ENCODE measurements around the gene CA4. TPM values are rescaled to one million over a fixed set of nuclear protein-coding genes. Genes with fewer than 3 reads are reported as not detected.

The CA4 gene
- total and polyA plus RNA-seq, 4 donors: 0.14 to 0.67 (median 0.44) TPM

DNA sequence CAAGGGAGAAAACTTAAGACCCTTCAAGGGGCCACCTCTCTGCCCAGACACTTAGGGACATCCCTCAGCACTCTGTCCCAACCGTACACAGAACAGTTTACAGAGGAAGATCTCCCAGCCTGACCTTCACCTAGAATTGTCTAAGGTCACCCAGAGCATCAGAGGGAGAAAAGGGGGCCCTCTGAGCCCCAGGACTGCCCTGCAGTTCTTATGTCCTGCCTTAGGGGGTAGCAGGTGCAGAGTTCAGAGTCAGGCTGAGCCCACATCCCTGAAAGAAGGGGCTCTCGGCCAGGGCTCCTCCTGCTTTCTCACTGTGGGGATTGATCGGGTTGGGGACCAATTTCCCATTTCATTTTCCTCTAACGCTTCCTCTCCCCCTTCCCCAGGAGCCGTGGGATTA is 15.4 kb downstream of the CA4 start:
- Histone ChIP-seq H3K4me1 (ENCODE audit: control insufficient read depth in 4 of 4, insufficient read depth in 4 of 4, low read length in 3 of 4) (peaks cover 0 to 10% (median 7%) of the 10 kb centered on the region in 4 donors), H3K4me3 (ENCODE audit: low read depth in 1 of 3, low read length in 3 of 3) (no peak overlapping the region), H3K27me3 (ENCODE audit: control insufficient read depth in 4 of 4, insufficient read depth in 4 of 4, low read length in 3 of 4) (no peaks in the 10 kb centered on the region), H3K36me3 (ENCODE audit: control insufficient read depth in 4 of 4, insufficient read depth in 3 of 4, low read depth in 1 of 4, low read length in 3 of 4) (no peaks in the 10 kb centered on the region), H3K9me3 (ENCODE audit: control insufficient read depth in 4 of 4, low read length in 3 of 4) (no peaks in the 10 kb centered on the region), H3K27ac (ENCODE audit: low read depth in 1 of 2, low read length in 2 of 2) (no peak overlapping the region), H3K9ac (ENCODE audit: low read depth in 1 of 2, low read length in 2 of 2) (no peak overlapping the region)
- WGBS: 75% methylated on average over 5 of the region's 5 CpGs
- no peak for DNase-seq (ENCODE audit: low spot score)
- TF ChIP-seq MAX (IDR thresholded peaks at IDR 0.05) (no peak), SP1 (IDR thresholded peaks at IDR 0.05) (no peak), FOXA2 (IDR thresholded peaks at IDR 0.05) (no peak), ATF3 (IDR thresholded peaks at IDR 0.05) (no peak), FOXA1 (IDR thresholded peaks at IDR 0.05) (no peak), HNF4G (IDR thresholded peaks at IDR 0.05) (no peak), NR2F2 (IDR thresholded peaks at IDR 0.05) (no peak), REST (IDR thresholded peaks at IDR 0.05) (no peak), EGR1 (IDR thresholded peaks at IDR 0.05; ENCODE audit: low read depth in 2 of 2) (no peak), HNF4A (conservative IDR thresholded peaks at IDR 0.05) (no peak), JUND (IDR thresholded peaks at IDR 0.05) (no peak), RXRA (IDR thresholded peaks at IDR 0.05) (no peak), ZBTB33 (IDR thresholded peaks at IDR 0.05) (no peak), GABPA (IDR thresholded peaks at IDR 0.05 in 1 of 2, conservative IDR thresholded peaks at IDR 0.05 in 1 of 2) (no peak), CTCF (IDR thresholded peaks at IDR 0.05; ENCODE audit: low read depth, low read length, missing input control) (no peak), YY1 (IDR thresholded peaks at IDR 0.05) (no peak), TAF1 (conservative IDR thresholded peaks at IDR 0.05) (no peak), RAD21 (IDR thresholded peaks at IDR 0.05) (no peak)

Measured in liver (tissue), 9 donors.